Osteoblast (primary cell): ENCODE data around the gene TAC4. TPM values are rescaled to one million over a fixed set of nuclear protein-coding genes. Genes with fewer than 3 reads are reported as not detected.
A peak's percentile ranks its signal among the peaks of the same experiment; 100 is the strongest.

Source experiments
- DNase-seq: peaks from one replicate; pipeline ENCODE4 v3.0.0; 2011; ENCODE audit warnings: low spot score, mixed read lengths; ENCODE audit not compliant: insufficient read length; ENCODE audit errors: missing footprints
- H2AFZ ChIP-seq: 2 replicates; pipeline ENCODE4 v1.6.0; 2011; ENCODE audit warnings: mild to moderate bottlenecking, low read length
- H3K27ac ChIP-seq: 2 replicates; pipeline ENCODE4 v1.5.1; 2011; ENCODE audit warnings: mild to moderate bottlenecking, low read depth, low read length, moderate library complexity
- H3K27me3 ChIP-seq: 2 replicates; pipeline ENCODE4 v1.6.0; 2012; ENCODE audit warnings: mild to moderate bottlenecking, control low read depth, inconsistent platforms, low read length, moderate library complexity; ENCODE audit not compliant: insufficient read depth
- H3K36me3 ChIP-seq: 2 replicates; pipeline ENCODE4 v1.5.1; 2011; ENCODE audit warnings: mild to moderate bottlenecking, low read length, control low read depth, moderate library complexity; ENCODE audit not compliant: insufficient read depth
- H3K4me1 ChIP-seq: 2 replicates; pipeline ENCODE4 v1.5.1; 2011; ENCODE audit warnings: mild to moderate bottlenecking, low read length, control low read depth, moderate library complexity; ENCODE audit not compliant: insufficient read depth
- H3K4me2 ChIP-seq: 2 replicates; pipeline ENCODE4 v1.6.0; 2011; ENCODE audit warnings: mild to moderate bottlenecking, low read length; ENCODE audit not compliant: insufficient read depth
- H3K4me3 ChIP-seq: fragments of 200-600 bp; sonication (generic); 3 replicates; pipeline ENCODE4 v1.5.1; 2012; ENCODE audit warnings: mild to moderate bottlenecking, low read length, inconsistent platforms; ENCODE audit not compliant: insufficient read depth
- H3K79me2 ChIP-seq: 2 replicates; pipeline ENCODE4 v1.6.0; 2012; ENCODE audit warnings: mild to moderate bottlenecking, low read length, control low read depth, inconsistent platforms; ENCODE audit not compliant: insufficient read depth
- H3K9me3 ChIP-seq: 2 replicates; pipeline ENCODE4 v1.5.1; 2011; ENCODE audit warnings: low read depth, low read length, control low read depth
- H4K20me1 ChIP-seq: 2 replicates; pipeline ENCODE4 v1.6.0; 2012; ENCODE audit warnings: mild to moderate bottlenecking, low read length, control low read depth; ENCODE audit not compliant: insufficient read depth
- total RNA-seq: library from RNA; depleted of rRNA; stranded (reverse); fragments of >200 nt; gene quantifications from 2 replicates; pipeline ENCODE4 v1.2.3, GENCODE V29; 2012
- TF ChIP-seq, protein P1 (sequence below): IDR thresholded peaks from 2 replicates; pipeline ENCODE4 v1.5.1; 2011; ENCODE audit warnings: mild to moderate bottlenecking, low read depth, low read length, moderate library complexity; ENCODE audit errors: extremely low read depth

TAC4 gene
- total RNA-seq, 1 donor = not detected

DNA sequence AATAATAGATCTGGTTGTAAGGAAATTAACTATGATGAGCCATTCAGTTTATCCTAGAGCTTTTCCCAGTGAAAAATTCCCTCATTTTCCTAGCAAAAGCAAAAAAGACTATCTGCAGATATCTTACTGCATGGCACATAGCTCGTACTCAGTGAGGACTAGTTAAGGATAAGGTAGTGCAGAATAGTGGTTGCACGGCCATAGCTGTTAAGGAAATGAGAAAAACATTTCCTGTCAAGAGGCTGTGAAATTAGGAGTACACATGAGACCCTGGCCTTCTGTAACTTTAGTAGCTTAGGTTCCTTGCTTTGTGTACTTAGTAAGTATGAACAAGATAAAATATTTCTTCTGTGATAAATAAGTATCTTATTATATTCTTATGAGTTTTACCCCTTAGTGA is 49.1 kb downstream of the TAC4 start:
- no peak overlapping the region for H3K4me2 ChIP-seq
- H3K27me3 ChIP-seq = no peaks in the 10 kb centered on the region
- no peak overlapping the region for H2AFZ ChIP-seq
- TF ChIP-seq, protein P1, sequence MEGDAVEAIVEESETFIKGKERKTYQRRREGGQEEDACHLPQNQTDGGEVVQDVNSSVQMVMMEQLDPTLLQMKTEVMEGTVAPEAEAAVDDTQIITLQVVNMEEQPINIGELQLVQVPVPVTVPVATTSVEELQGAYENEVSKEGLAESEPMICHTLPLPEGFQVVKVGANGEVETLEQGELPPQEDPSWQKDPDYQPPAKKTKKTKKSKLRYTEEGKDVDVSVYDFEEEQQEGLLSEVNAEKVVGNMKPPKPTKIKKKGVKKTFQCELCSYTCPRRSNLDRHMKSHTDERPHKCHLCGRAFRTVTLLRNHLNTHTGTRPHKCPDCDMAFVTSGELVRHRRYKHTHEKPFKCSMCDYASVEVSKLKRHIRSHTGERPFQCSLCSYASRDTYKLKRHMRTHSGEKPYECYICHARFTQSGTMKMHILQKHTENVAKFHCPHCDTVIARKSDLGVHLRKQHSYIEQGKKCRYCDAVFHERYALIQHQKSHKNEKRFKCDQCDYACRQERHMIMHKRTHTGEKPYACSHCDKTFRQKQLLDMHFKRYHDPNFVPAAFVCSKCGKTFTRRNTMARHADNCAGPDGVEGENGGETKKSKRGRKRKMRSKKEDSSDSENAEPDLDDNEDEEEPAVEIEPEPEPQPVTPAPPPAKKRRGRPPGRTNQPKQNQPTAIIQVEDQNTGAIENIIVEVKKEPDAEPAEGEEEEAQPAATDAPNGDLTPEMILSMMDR = no peak
- peaks cover 4% of the 10 kb centered on the region for H4K20me1 ChIP-seq
- H3K4me1 ChIP-seq = no peaks in the 10 kb centered on the region
- H3K36me3 ChIP-seq = peaks cover 57% of the 10 kb centered on the region
- H3K27ac ChIP-seq = peak overlapping the region; percentile 45
- no peaks in the 10 kb centered on the region for H3K9me3 ChIP-seq
- H3K79me2 ChIP-seq = peaks cover 79% of the 10 kb centered on the region
- no peak overlapping the region for H3K4me3 ChIP-seq
- no peak for DNase-seq

DNA sequence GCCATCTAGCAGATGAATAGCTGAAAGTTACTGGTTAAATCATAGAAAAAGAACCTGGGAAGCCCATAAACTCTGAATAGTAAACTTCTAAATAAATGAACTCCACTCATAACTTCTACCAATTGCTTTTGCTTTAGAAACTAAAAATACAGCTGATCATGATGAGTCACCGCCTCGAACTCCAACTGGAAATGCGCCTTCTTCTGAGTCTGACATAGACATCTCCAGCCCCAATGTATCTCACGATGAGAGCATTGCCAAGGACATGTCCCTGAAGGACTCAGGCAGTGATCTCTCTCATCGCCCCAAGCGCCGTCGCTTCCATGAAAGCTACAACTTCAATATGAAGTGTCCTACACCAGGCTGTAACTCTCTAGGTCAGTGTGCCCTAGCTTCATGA is 49.7 kb downstream of the TAC4 start:
- Histone ChIP-seq H3K27me3 (no peaks in the 10 kb centered on the region), H2AFZ (no peak overlapping the region), H3K79me2 (peaks cover 84% of the 10 kb centered on the region), H3K36me3 (peaks cover 59% of the 10 kb centered on the region), H3K27ac (peak overlapping the region; percentile 45), H3K4me2 (no peak overlapping the region), H4K20me1 (peaks cover 4% of the 10 kb centered on the region), H3K4me1 (no peaks in the 10 kb centered on the region), H3K4me3 (no peak overlapping the region), H3K9me3 (no peaks in the 10 kb centered on the region)
- DNase-seq = peak; percentile 62
- TF ChIP-seq, protein P1 = no peak

DNA sequence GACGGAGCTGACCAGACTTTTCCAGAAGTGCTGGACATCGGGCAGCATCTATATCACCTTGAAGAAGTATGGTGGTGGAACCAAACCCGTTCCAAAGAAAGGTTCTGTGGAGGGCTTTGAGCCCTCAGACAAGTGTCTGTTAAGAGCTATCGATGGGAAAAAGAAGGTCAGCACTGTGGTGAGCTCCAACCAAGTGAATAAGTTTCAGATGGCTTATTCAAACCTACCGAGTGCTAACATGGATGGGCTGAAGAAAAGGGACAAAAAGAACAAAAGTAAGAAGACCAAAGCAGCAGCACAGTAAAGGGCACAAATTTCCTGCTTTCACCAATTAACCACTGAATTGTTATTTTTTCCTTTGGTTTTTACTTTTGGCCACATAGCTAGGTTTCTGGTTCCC is 52.5 kb downstream of the TAC4 start:
- Histone ChIP-seq H3K4me1 (peaks cover 9% of the 10 kb centered on the region), H3K27me3 (no peaks in the 10 kb centered on the region), H3K9me3 (no peaks in the 10 kb centered on the region), H3K79me2 (peaks cover 86% of the 10 kb centered on the region), H2AFZ (no peak overlapping the region), H3K4me2 (no peak overlapping the region), H3K4me3 (no peak overlapping the region), H3K27ac (no peak overlapping the region), H4K20me1 (peaks cover 26% of the 10 kb centered on the region), H3K36me3 (peaks cover 61% of the 10 kb centered on the region)
- TF ChIP-seq, protein P1 = no peak
- DNase-seq = no peak

DNA sequence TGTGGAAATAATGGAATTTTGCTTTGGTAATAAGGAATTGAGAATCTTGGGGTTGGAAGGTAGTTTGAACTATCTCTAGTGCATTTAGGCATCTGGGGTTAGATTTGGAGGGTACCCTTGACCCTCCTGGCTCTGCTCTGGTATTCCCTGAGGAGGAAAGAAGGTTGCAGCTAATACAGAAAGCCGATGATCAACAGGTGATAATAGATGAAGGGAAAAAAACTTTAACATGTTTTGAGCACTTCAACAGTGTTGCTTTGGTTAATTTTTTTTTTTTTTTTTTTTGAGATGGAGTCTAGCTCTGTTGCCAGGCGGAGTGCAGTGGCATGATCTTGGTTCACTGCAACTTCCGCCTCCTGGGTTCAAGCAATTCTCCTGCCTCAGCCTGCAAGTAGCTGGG is 54.6 kb downstream of the TAC4 start:
- peaks cover 46% of the 10 kb centered on the region for H3K36me3 ChIP-seq
- H4K20me1 ChIP-seq = peaks cover 39% of the 10 kb centered on the region
- peaks cover 18% of the 10 kb centered on the region for H3K4me1 ChIP-seq

More for the DNA sequence above, 54.6 kb downstream of the TAC4 start:
- Histone ChIP-seq H3K9me3 (no peaks in the 10 kb centered on the region), H3K27me3 (no peaks in the 10 kb centered on the region), H3K79me2 (peaks cover 80% of the 10 kb centered on the region), H3K4me2 (no peak overlapping the region), H3K27ac (no peak overlapping the region), H2AFZ (no peak overlapping the region), H3K4me3 (no peak overlapping the region)
- DNase-seq = no peak
- TF ChIP-seq, protein P1 = no peak
